Large intestine (tissue), 3 donors: ENCODE data around the gene YWHAQ. TPM values are rescaled to one million over a fixed set of nuclear protein-coding genes. Genes with fewer than 3 reads are reported as not detected.

Experiments used
- DNase-seq, 2 donors: peaks; one replicate each; pipeline versions ENCODE4 v3.0.0 to v3.0.0-alpha.2; 2013
- H3K27ac ChIP-seq: one replicate; pipeline ENCODE4 v1.5.1; 2013; ENCODE audit warnings: low read length
- H3K27me3 ChIP-seq: 2 replicates; pipeline ENCODE4 v1.6.1; 2013; ENCODE audit warnings: low read length; ENCODE audit not compliant: control insufficient read depth, insufficient read depth
- H3K36me3 ChIP-seq: 2 replicates; pipeline ENCODE4 v1.6.1; 2013; ENCODE audit warnings: low read length; ENCODE audit not compliant: control insufficient read depth, insufficient read depth
- H3K4me1 ChIP-seq: one replicate; pipeline ENCODE4 v1.6.1; 2013; ENCODE audit warnings: low read length; ENCODE audit not compliant: control insufficient read depth, insufficient read depth
- H3K4me3 ChIP-seq: one replicate; pipeline ENCODE4 v1.5.1; 2013; ENCODE audit warnings: low read length
- H3K9me3 ChIP-seq: one replicate; pipeline ENCODE4 v1.6.1; 2013; ENCODE audit warnings: mild to moderate bottlenecking, low read depth, low read length, moderate library complexity; ENCODE audit not compliant: control insufficient read depth
- WGBS: methylation state at CpG from one replicate; pipeline ENCODE4 v1.1.5; 2013; ENCODE audit warnings: low lambda C conversion rate; ENCODE audit not compliant: insufficient coverage; 5-methylcytosine and 5-hydroxymethylcytosine counted together
- polyA plus RNA-seq: library from polyadenylated mRNA; unstranded; fragments of 120-200 nt; gene quantifications from one replicate; pipeline ENCODE4 v1.2.1, GENCODE V29; 2013

The YWHAQ gene
- polyA plus RNA-seq, 1 donor: 234 TPM

DNA sequence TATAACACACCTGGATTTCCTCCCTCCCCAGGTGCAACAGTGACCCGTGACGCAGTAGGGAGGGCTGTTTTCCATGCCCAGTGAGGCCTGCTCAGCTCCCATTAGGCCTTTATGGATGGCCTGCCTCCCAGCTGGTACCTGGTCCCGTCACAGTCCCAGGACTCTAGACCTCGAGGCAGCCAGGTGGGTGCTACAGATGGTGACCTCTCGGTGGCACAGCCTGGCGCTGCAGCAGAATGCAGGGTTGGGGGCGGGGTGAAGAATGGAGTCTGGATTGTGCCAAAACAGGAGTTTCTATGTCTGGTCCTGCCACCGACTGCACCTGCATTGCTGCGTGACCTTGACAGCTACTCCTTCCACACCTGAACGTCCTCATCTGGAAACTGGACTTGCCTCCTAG lies 18.0 kb upstream of the YWHAQ start:
- no peak for DNase-seq
- peaks cover 14% of the 10 kb centered on the region for H3K4me1 ChIP-seq
- no peak overlapping the region for H3K4me3 ChIP-seq
- H3K27ac ChIP-seq: no peak overlapping the region
- no CpG with 5 or more reads among the region's 10 CpGs for WGBS
- no peaks in the 10 kb centered on the region for H3K27me3 ChIP-seq
- no peaks in the 10 kb centered on the region for H3K9me3 ChIP-seq
- no peaks in the 10 kb centered on the region for H3K36me3 ChIP-seq

DNA sequence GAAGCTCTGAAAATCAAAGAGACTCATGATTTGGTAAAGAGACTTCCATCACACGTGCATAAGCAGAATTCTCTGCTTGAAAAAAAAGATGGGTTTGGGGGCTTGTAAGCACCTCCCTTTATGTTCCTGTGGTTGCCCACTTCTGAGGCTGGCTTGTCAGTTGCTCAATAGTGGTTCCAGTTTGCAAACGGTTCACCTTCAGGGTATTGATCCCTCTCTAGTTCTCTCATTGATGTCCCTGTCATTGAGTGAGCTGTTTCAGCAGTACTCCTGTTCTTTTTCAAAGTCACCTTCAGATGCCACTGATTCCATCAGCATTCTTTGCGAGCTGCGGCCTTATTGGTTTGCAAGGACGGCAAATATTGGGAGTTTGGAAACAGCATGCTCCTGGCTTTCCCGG lies 17.1 kb upstream of the YWHAQ start:
- no peak overlapping the region for H3K27ac ChIP-seq
- no peak overlapping the region for H3K4me3 ChIP-seq
- H3K27me3 ChIP-seq: no peaks in the 10 kb centered on the region
- no peaks in the 10 kb centered on the region for H3K9me3 ChIP-seq
- no peaks in the 10 kb centered on the region for H3K36me3 ChIP-seq
- peaks cover 16% of the 10 kb centered on the region for H3K4me1 ChIP-seq
- 70% methylated on average over 2 of the region's 6 CpGs for WGBS
- no peak for DNase-seq

DNA sequence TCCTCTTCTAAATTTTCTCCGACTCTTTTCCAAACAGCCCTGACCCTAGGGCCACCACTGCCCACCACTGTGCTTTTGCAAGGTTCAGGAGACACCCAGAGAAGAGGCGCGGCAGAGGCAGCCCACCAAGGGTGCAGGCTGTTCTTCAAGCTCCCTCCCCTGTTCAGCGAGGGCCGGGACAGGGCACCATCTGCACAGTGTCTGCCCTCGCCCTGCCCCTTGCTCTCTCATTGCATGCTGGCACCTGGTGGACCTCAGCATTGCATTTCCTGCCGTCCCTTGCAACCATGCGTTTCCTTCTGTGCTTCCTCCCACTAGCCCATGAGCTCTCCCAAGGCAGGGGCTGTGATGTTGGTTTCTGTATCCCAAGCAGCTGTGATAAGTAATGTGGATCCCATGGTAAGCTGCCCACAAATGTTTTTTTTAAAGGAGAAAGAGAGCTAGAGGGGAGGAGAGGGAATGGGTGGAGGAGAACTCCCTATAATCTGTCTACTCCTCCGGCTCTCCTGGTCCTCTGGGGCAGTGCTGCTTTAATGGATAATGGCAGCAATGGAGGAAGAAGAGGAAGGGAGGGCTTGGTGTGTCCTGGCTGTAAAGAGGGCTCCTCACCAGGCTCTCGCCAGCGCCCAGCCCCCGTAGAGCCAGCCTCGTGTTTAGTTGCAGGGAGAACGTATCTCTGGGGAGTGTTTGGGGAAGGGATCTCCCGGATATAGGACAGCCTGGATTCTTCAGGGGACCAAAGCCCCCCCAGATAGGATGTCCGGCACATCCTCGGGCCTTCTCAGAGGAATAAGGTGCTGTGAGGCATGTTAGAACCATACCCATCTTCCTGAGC lies 15.6 kb upstream of the YWHAQ start:
- WGBS: no CpG with 5 or more reads among the region's 17 CpGs
- Histone ChIP-seq H3K27me3 (no peaks in the 10 kb centered on the region), H3K36me3 (no peaks in the 10 kb centered on the region), H3K9me3 (no peaks in the 10 kb centered on the region), H3K4me1 (peaks cover 16% of the 10 kb centered on the region), H3K27ac (no peak overlapping the region), H3K4me3 (no peak overlapping the region)
- DNase-seq: no peak

DNA sequence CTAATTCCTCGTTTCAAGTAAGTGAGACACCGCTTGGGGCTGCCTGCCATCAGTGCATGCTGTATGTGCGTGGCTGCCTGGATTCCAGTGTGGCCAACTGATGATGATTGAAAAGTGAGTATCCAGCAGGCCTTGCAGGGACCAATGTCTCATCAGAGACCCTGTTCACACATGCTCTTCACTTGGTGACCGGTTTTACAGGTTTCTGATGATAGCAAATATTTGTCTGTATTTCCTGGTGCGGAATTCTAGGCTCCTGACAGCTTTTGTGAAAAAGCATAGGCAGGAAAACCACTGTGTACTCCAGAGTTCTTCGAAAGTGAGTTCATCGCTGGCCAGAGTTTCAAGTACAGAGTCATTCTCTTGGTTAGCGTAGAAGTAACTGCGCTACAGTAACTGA lies 13.8 kb upstream of the YWHAQ start:
- DNase-seq: peak; percentile 79 to 89
- peak overlapping the region; percentile 39 for H3K27ac ChIP-seq
- no peaks in the 10 kb centered on the region for H3K9me3 ChIP-seq
- peaks cover 16% of the 10 kb centered on the region for H3K4me1 ChIP-seq
- no peak overlapping the region for H3K4me3 ChIP-seq
- H3K27me3 ChIP-seq: no peaks in the 10 kb centered on the region
- H3K36me3 ChIP-seq: no peaks in the 10 kb centered on the region
- no CpG with 5 or more reads among the region's 9 CpGs for WGBS

DNA sequence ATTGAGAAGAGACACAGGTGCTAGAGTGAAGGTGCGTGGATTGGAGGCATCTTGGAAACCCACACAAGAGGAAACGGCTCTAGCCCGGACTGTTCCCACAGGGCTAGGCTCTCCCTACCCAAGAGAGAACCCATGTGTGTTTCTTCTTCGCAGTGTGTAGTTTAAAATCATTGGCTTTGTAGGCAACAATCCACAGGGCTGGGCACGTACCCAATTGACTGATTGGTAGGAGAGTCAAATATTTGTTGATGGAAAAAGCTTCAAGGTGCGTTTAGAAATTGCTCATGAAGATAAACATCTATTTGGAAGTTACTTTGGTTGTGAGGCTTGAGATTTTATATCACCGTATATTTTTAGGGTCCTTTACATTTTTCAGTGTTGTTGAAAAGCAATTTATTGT lies 13.2 kb upstream of the YWHAQ start:
- Histone ChIP-seq H3K27ac (peak overlapping the region; percentile 39), H3K9me3 (no peaks in the 10 kb centered on the region), H3K4me3 (no peak overlapping the region), H3K4me1 (peaks cover 16% of the 10 kb centered on the region), H3K36me3 (no peaks in the 10 kb centered on the region), H3K27me3 (no peaks in the 10 kb centered on the region)
- 86% methylated on average over 2 of the region's 7 CpGs for WGBS
- DNase-seq: no peak

DNA sequence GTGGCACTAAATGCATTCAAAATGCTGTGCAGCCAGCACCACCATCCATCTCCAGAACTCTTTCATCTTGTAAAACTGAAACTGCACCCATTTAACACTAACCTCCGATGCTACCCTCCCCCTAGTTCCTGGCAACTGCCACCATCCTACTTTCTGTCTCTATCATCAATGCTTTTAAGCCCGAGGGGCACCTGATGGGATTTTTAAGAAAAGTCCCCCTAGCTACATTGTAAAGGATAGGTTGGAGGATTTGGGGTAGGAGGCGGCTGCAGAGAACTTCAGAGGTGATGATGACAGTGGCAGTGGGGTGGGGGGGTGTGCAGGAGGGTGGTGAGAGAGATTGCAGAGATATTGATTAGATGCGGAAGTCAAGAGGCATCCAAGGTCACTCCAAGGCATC lies 10.8 kb upstream of the YWHAQ start:
- no CpG with 5 or more reads among the region's 4 CpGs for WGBS

DNA sequence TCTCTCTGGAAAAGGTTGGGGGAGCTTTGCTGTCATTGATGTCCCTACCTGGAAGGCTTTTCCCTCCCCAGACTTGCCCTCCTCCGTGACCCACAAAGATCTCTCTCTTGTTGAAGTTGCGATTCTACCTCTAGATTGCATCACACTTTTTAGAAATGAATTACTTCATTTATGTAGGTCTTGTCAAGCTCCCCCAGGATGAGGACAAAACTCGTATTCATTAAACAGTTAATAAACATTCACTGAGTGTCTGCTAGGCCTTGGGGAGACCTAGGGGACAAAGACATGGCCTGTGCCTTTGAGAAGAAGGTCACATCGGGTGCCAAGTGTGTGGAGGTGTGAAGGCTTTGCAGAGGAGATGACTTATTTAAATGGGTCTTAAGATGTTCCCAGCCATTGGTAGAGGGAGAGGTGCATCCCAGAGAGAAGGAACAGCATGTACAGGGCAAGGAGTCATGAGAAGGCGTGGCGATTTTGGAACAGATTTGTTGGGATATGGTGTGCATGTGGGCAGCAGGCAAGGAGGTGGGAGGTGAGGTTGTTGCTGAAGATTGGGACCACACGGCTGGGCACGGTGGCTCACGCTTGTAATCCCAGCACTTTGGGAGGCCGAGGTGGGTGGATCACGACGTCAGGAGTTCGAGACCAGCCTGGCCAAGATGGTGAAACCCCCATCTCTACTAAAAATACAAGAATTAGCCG lies 9.8 kb upstream of the YWHAQ start:
- no peak overlapping the region for H3K27ac ChIP-seq
- H3K4me1 ChIP-seq: peaks cover 20% of the 10 kb centered on the region
- no peaks in the 10 kb centered on the region for H3K27me3 ChIP-seq
- DNase-seq: no peak
- no peaks in the 10 kb centered on the region for H3K9me3 ChIP-seq
- H3K4me3 ChIP-seq: no peak overlapping the region
- no peaks in the 10 kb centered on the region for H3K36me3 ChIP-seq
- 100% methylated on average over 1 of the region's 14 CpGs for WGBS

More for the DNA sequence above, 10.8 kb upstream of the YWHAQ start:
- H3K4me3 ChIP-seq: no peak overlapping the region
- no peaks in the 10 kb centered on the region for H3K9me3 ChIP-seq
- H3K27ac ChIP-seq: no peak overlapping the region
- no peaks in the 10 kb centered on the region for H3K27me3 ChIP-seq
- no peaks in the 10 kb centered on the region for H3K36me3 ChIP-seq
- H3K4me1 ChIP-seq: peaks cover 20% of the 10 kb centered on the region
- DNase-seq: no peak

DNA sequence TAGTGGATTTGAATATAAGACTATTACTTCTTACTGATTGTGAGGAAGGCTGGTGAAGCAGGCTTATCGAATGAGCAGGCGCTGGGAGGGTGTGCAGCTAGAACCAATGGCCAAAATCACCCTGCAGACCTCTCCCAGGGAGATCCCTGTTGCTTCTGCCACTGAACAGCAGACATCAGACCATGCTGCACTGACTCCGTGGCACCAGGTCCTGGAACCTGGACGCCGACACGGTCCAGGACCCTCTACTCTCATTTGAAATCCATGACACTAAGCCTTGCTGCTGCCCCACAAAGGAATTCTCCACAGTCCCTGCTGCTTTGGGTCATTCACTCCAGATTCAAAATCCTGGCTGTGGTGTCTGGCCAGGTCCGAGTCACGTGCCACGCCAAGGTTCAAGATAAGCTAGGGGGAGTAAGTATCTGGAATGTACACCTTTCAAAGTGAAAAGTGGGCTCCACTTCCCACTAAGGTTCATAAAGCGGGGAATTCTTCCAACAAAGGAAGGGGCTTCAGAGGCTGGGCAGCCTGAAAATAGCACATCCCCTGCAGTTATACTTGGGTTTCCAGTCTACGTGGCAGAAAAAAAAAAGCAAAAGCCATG lies 9.0 kb upstream of the YWHAQ start:
- Histone ChIP-seq H3K4me3 (no peak overlapping the region), H3K27ac (no peak overlapping the region), H3K9me3 (no peaks in the 10 kb centered on the region), H3K27me3 (no peaks in the 10 kb centered on the region), H3K36me3 (no peaks in the 10 kb centered on the region), H3K4me1 (peaks cover 13% of the 10 kb centered on the region)
- no peak for DNase-seq
- no CpG with 5 or more reads among the region's 11 CpGs for WGBS

DNA sequence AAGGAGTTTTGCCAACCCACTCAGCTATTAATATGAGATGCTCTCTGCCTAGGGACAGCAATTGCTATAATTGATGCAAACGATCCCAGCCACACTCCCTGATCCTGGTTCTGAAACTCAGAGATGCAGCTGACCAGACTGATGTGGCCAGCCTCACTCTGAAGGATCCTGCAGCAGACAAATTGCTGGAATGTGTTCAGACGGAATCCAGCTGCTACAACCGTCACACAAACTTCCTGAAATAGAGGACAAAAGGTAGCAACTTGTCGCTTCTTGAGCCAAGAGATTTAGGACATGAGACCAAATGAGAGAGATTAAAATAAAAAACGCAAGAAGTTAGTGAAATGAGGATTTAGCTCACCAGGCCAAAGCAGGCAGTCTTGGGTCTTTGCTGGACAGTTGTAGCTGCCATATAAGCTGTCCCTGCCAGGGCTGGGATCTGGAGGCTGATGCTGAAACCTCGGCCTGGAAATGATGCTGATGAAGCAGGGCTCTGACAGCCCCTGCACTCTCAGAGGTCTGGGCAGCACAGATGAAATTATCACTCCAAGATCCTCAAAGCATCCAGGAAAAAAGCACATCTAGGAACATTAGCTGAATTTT lies 8.3 kb upstream of the YWHAQ start:
- H3K9me3 ChIP-seq: no peaks in the 10 kb centered on the region
- WGBS: no CpG with 5 or more reads among the region's 6 CpGs
- peak overlapping the region; percentile 8 for H3K27ac ChIP-seq
- no peaks in the 10 kb centered on the region for H3K36me3 ChIP-seq
- no peak overlapping the region for H3K4me3 ChIP-seq
- no peaks in the 10 kb centered on the region for H3K27me3 ChIP-seq
- no peak for DNase-seq
- H3K4me1 ChIP-seq: peaks cover 9% of the 10 kb centered on the region

DNA sequence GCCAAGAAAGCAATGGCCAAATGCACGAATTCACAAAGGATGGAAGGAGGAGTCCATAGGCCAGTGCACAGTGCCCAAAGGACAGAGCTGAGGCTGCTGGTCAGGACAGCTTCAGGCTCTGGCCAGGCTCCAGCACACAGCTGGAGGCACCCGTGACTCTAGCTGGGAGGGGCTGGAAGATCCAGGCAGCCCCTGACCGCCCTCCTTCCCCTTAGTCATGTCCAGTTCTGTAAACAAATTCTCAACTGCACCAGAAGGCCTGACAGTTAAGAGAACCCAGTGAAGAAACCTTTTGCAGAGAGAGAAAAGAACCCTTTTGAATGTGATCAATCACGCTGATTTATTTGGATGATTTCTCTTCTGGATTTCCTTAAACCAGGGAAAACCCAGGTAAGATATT lies 7.7 kb upstream of the YWHAQ start:
- no peaks in the 10 kb centered on the region for H3K9me3 ChIP-seq
- no peaks in the 10 kb centered on the region for H3K27me3 ChIP-seq
- peaks cover 4% of the 10 kb centered on the region for H3K4me1 ChIP-seq
- no peaks in the 10 kb centered on the region for H3K36me3 ChIP-seq
- peak overlapping the region; percentile 15 for H3K27ac ChIP-seq
- DNase-seq: peak; percentile 40 to 47
- H3K4me3 ChIP-seq: no peak overlapping the region
- WGBS: no CpG with 5 or more reads among the region's 4 CpGs
